PC-9 (cell line): Measurements from ENCODE around the gene NXT1. TPM values are rescaled to one million over a fixed set of nuclear protein-coding genes. Genes with fewer than 3 reads are reported as not detected.

Experiments
- Bru-seq: library from RNA; stranded (reverse); fragments of 400-500 nt; gene quantifications from one replicate; lab custom pipeline; 2021; lab: Mats Ljungman, UMichigan
- BruChase-seq, 2 experiments: library from RNA; stranded (reverse); fragments of 400-500 nt; gene quantifications; one replicate each; lab custom pipeline; 2021; lab: Mats Ljungman, UMichigan
- BruUV-seq: library from RNA; stranded (reverse); fragments of 400-500 nt; replicated peaks from 2 replicates; lab custom pipeline; 2021; lab: Mats Ljungman, UMichigan
- CTCF ChIA-PET: fragments of 300-600 bp; sonication (Branson Sonifier 250); formaldehyde crosslinking; loops from one replicate; lab custom pipeline; 2022; ENCODE audit warnings: antibody characterized with exemption; lab: Charles Lee
- POLR2A ChIA-PET: fragments of 300-600 bp; sonication (Branson Sonifier 250); formaldehyde crosslinking; loops from one replicate; lab custom pipeline; 2022; ENCODE audit warnings: antibody characterized with exemption; ENCODE audit not compliant: unreplicated experiment; lab: Charles Lee
- DNase-seq, 2 experiments: peaks; one replicate each; pipeline versions ENCODE4 v3.0.0 to v3.0.0-alpha.2; 2015 to 2022; ENCODE audit warnings: mixed read lengths in 1 of 2
- H2AFZ ChIP-seq: fragments of 200-600 bp; sonication (generic); 2 replicates; pipeline ENCODE4 v1.8.1; 2017; ENCODE audit warnings: antibody characterized with exemption
- H3F3A ChIP-seq: fragments of 200-600 bp; sonication (generic); 2 replicates; pipeline ENCODE4 v1.8.1; 2017; ENCODE audit warnings: antibody characterized with exemption, mild to moderate bottlenecking, low read depth; ENCODE audit not compliant: insufficient read depth
- H3K27ac ChIP-seq: fragments of 200-600 bp; sonication (generic); 2 replicates; pipeline ENCODE4 v1.6.1; 2016; ENCODE audit warnings: mixed run types
- H3K27me3 ChIP-seq: fragments of 200-600 bp; sonication (generic); 2 replicates; pipeline ENCODE4 v1.6.1; 2016; ENCODE audit warnings: low read depth, mixed run types; ENCODE audit not compliant: insufficient read depth
- H3K36me3 ChIP-seq: fragments of 200-600 bp; sonication (generic); 2 replicates; pipeline ENCODE4 v1.6.1; 2016; ENCODE audit warnings: low read depth, mixed run types
- H3K4me1 ChIP-seq: fragments of 200-600 bp; sonication (generic); replicated peaks from 2 replicates; pipeline ENCODE4 v1.6.1; 2016; ENCODE audit warnings: mixed run types; ENCODE audit not compliant: insufficient read depth
- H3K4me2 ChIP-seq: fragments of 200-600 bp; sonication (generic); 2 replicates; pipeline ENCODE4 v1.6.1; 2017; ENCODE audit warnings: mixed run types
- H3K4me3 ChIP-seq: fragments of 200-600 bp; sonication (generic); 2 replicates; pipeline ENCODE4 v1.6.1; 2016; ENCODE audit warnings: mixed run types
- H3K79me2 ChIP-seq: fragments of 200-600 bp; sonication (generic); 2 replicates; pipeline ENCODE4 v1.6.1; 2017; ENCODE audit warnings: low read depth, mixed run types
- H3K9me2 ChIP-seq: fragments of 200-600 bp; sonication (generic); 2 replicates; pipeline ENCODE4 v1.8.1; 2017; ENCODE audit warnings: mild to moderate bottlenecking; ENCODE audit not compliant: insufficient read depth
- H3K9me3 ChIP-seq: fragments of 200-600 bp; sonication (generic); 2 replicates; pipeline ENCODE4 v1.8.1; 2016; ENCODE audit warnings: low read depth; ENCODE audit not compliant: insufficient read depth
- H4K20me1 ChIP-seq: fragments of 200-600 bp; sonication (generic); 2 replicates; pipeline ENCODE4 v1.8.1; 2017; ENCODE audit not compliant: insufficient read depth
- CTCF ChIP-seq: fragments of 200-600 bp; sonication (generic); conservative IDR thresholded peaks from 2 replicates; pipeline ENCODE4 v1.6.1; 2017; ENCODE audit warnings: mixed run types, antibody characterized with exemption, mild to moderate bottlenecking, moderate library complexity
- EZH2 ChIP-seq: fragments of 200-600 bp; sonication (generic); IDR thresholded peaks from 2 replicates; pipeline ENCODE4 v1.8.0; 2017; ENCODE audit warnings: antibody characterized with exemption, low read depth
- intact Hi-C: fragments of 100-400 bp; cut with micrococcal nuclease; formaldehyde crosslinking; loops from one replicate; pipeline ENCODE4 v1.10.0; 2022; ENCODE audit not compliant: unreplicated experiment
- long read RNA-seq: library from polyadenylated mRNA; stranded (forward); transcript quantifications from one replicate; pipeline ENCODE4 v2.0.0, GENCODE V29; 2022
- total RNA-seq: library from RNA; stranded (reverse); gene quantifications from 2 replicates; pipeline ENCODE4 v1.2.3, GENCODE V29; 2021

Gene NXT1
- total RNA-seq (29.8 and 30.9 TPM in 2 replicates), Bru-seq, nascent RNA (percentile 89 among the genes with signal in this experiment), BruChase-seq, experiment 1, labeled RNA remaining after a 2-hour chase (percentile 81 among the genes with signal in this experiment), BruChase-seq, experiment 2, labeled RNA remaining after a 6-hour chase (percentile 72 among the genes with signal in this experiment)
- long read RNA-seq, transcript NXT1-201 (2 exons, 1,123 nt) = major isoform, 89 of 144 reads
- long read RNA-seq, partial matches to known transcripts = 0 of 144 reads
- long read RNA-seq, other reads (novel, unspliced or antisense) = 55 of 144 reads

GRCh38 chr20:23350196-23350903 is at the start of gene NXT1:
TSS of gene NXT1 (plus strand) at chr20:23350791. CDS start at chr20:23354042, 3,251 bp downstream.
- TSS peak; percentile 73 for BruUV-seq
- POLR2A ChIA-PET = interaction anchor here (0.6 to 1.0 kb wide), 15 partner anchors 8 to 1900 kb away, joined by 3 to 26 read pairs (median 4); partner anchors contain the start of gene NAPB
- Histone ChIP-seq H3K9me3 (no peaks in the 10 kb centered on the region), H3K4me3 (peak within 1 kb of the TSS; percentile 91), H2AFZ (peak within 1 kb of the TSS; percentile 89), H3K79me2 (peaks cover 41% of the 10 kb centered on the region), H3K27ac (peak within 1 kb of the TSS; percentile 98), H3K4me1 (peaks cover 25% of the 10 kb centered on the region), H3K9me2 (no peaks in the 10 kb centered on the region), H3F3A (peaks cover 25% of the 10 kb centered on the region), H3K36me3 (0 out of 2 replicates have a peak, but pooled peaks cover 5% of the 10 kb centered on the region), H4K20me1 (no peaks in the 10 kb centered on the region), H3K27me3 (no peaks in the 10 kb centered on the region), H3K4me2 (peak within 1 kb of the TSS; percentile 96)
- intact Hi-C loops = loop anchor here (1.0 to 10.0 kb wide), 6 partner anchors 8 to 960 kb away; no protein-coding TSS in a partner anchor
- peak; percentile 96 to 98 for DNase-seq
- TF ChIP-seq EZH2 = no peak
- TF ChIP-seq CTCF = no peak
- CTCF ChIA-PET = interaction anchor here (0.5 to 1.3 kb wide), 13 partner anchors 7 to 1631 kb away, joined by 3 to 15 read pairs (median 6); partner anchors contain the start of gene NAPB

GRCh38 chr20:23301436-23302050 is 49.0 kb upstream of the NXT1 start:
- H3K9me3 ChIP-seq = no peaks in the 10 kb centered on the region
- BruUV-seq = no TSS peak
- H3F3A ChIP-seq = no peaks in the 10 kb centered on the region
- H3K27ac ChIP-seq = no peak overlapping the region
- CTCF ChIA-PET = no interaction called here
- H3K4me1 ChIP-seq = no peaks in the 10 kb centered on the region
- DNase-seq = no peak
- no peak overlapping the region for H3K4me2 ChIP-seq
- H3K79me2 ChIP-seq = no peaks in the 10 kb centered on the region
- intact Hi-C loops = no loop called here
- TF ChIP-seq EZH2 = no peak
- no peak for TF ChIP-seq CTCF
- no peaks in the 10 kb centered on the region for H3K36me3 ChIP-seq
- no peaks in the 10 kb centered on the region for H3K9me2 ChIP-seq
- H3K27me3 ChIP-seq = peaks cover 54% of the 10 kb centered on the region
- POLR2A ChIA-PET = no interaction called here
- no peak overlapping the region for H3K4me3 ChIP-seq
- H2AFZ ChIP-seq = no peak overlapping the region
- no peaks in the 10 kb centered on the region for H4K20me1 ChIP-seq

GRCh38 chr20:23302386-23302785 is 48.2 kb upstream of the NXT1 start:
- ChIA-PET POLR2A (no interaction called here), CTCF (no interaction called here)
- no peak for DNase-seq
- Histone ChIP-seq H3K4me3 (no peak overlapping the region), H3K36me3 (no peaks in the 10 kb centered on the region), H2AFZ (no peak overlapping the region), H3F3A (no peaks in the 10 kb centered on the region), H3K9me2 (no peaks in the 10 kb centered on the region), H3K27me3 (peaks cover 54% of the 10 kb centered on the region), H4K20me1 (no peaks in the 10 kb centered on the region), H3K4me2 (no peak overlapping the region), H3K9me3 (no peaks in the 10 kb centered on the region), H3K27ac (no peak overlapping the region), H3K79me2 (no peaks in the 10 kb centered on the region), H3K4me1 (no peaks in the 10 kb centered on the region)
- BruUV-seq = no TSS peak
- no peak for TF ChIP-seq CTCF
- no peak for TF ChIP-seq EZH2
- intact Hi-C loops = no loop called here
